GM18517 (cell line): ENCODE results near the gene ATP1A1.

Experiments used
- ATAC-seq: cut with Tn5 transposase; IDR thresholded peaks from one replicate; pipeline ENCODE4 v1.9.1; 2021; ENCODE audit warnings: mild to moderate bottlenecking, moderate library complexity; ENCODE audit not compliant: unreplicated experiment

ATP1A1 gene

GRCh38 chr1:116412480-116412798 is 39.4 kb downstream of the ATP1A1 start:
- no peak for ATAC-seq

- no peak for ATAC-seq
These were observed 39.9 kb downstream of the ATP1A1 start for GRCh38 chr1:116412898-116413297.

GRCh38 chr1:116413414-116413813 is 40.4 kb downstream of the ATP1A1 start:
- no peak for ATAC-seq

- no peak for ATAC-seq
These were observed 41.3 kb downstream of the ATP1A1 start for GRCh38 chr1:116414364-116414763.

GRCh38 chr1:116415200-116415698 is 42.2 kb downstream of the ATP1A1 start:
- no peak for ATAC-seq

- ATAC-seq: no peak
These were observed 42.9 kb downstream of the ATP1A1 start for GRCh38 chr1:116415699-116416533.

- ATAC-seq: no peak
These were observed 43.9 kb downstream of the ATP1A1 start for GRCh38 chr1:116416854-116417513.

- ATAC-seq: no peak
These were observed 44.6 kb downstream of the ATP1A1 start for GRCh38 chr1:116417678-116418077.

GRCh38 chr1:116418091-116418830 is 45.2 kb downstream of the ATP1A1 start:
- peak; percentile 73 for ATAC-seq

GRCh38 chr1:116420417-116421200 is 47.6 kb downstream of the ATP1A1 start:
- no peak for ATAC-seq

GRCh38 chr1:116424438-116424837 is 51.4 kb downstream of the ATP1A1 start:
- no peak for ATAC-seq

GRCh38 chr1:116424863-116425262 is 51.8 kb downstream of the ATP1A1 start:
- no peak for ATAC-seq

GRCh38 chr1:116425987-116426386 is 52.9 kb downstream of the ATP1A1 start:
- ATAC-seq: no peak

- no peak for ATAC-seq
These were observed 53.4 kb downstream of the ATP1A1 start for GRCh38 chr1:116426401-116426800.

GRCh38 chr1:116428576-116428975 is 55.5 kb downstream of the ATP1A1 start:
- no peak for ATAC-seq

GRCh38 chr1:116429821-116430374 is 56.9 kb downstream of the ATP1A1 start:
- no peak for ATAC-seq

GRCh38 chr1:116431870-116432500 is 58.9 kb downstream of the ATP1A1 start:
- no peak for ATAC-seq

GRCh38 chr1:116432655-116433265 is 59.7 kb downstream of the ATP1A1 start:
- no peak for ATAC-seq
